HepG2 (cell line): ENCODE measurements around the gene FAM174B. TPM values are rescaled to one million over a fixed set of nuclear protein-coding genes. Genes with fewer than 3 reads are reported as not detected.

Experiments used
- CBX1 ChIP-seq: IDR thresholded peaks from one replicate; pipeline ENCODE4 v1.6.1; 2016; ENCODE audit warnings: antibody characterized with exemption, low read depth
- CSRNP1 ChIP-seq: sonication (generic); formaldehyde crosslinking; IDR thresholded peaks from 2 replicates; pipeline ENCODE4 v1.8.1; 2023; ENCODE audit warnings: mild to moderate bottlenecking, missing genetic modification reagents
- GABPB1 ChIP-seq: IDR thresholded peaks from 2 replicates; pipeline ENCODE4 v1.6.1; 2016; ENCODE audit warnings: mild to moderate bottlenecking, missing genetic modification reagents, moderate library complexity, missing compliant biosample characterization
- HNRNPLL ChIP-seq: fragments of 200-400 bp; formaldehyde crosslinking; IDR thresholded peaks from 2 replicates; pipeline ENCODE4 v1.6.1; 2017; ENCODE audit warnings: mild to moderate bottlenecking, low read depth, low read length; ENCODE audit not compliant: poor library complexity, severe bottlenecking
- JARID2 ChIP-seq: sonication (generic); formaldehyde crosslinking; IDR thresholded peaks from 2 replicates; pipeline ENCODE4 v1.8.1; 2023; ENCODE audit warnings: missing genetic modification reagents, inconsistent platforms; ENCODE audit not compliant: insufficient replicate concordance
- KDM4B ChIP-seq: sonication (generic); formaldehyde crosslinking; IDR thresholded peaks from 2 replicates; pipeline ENCODE4 v1.4.0; 2020; ENCODE audit warnings: missing genetic modification reagents
- KLF9 ChIP-seq: IDR thresholded peaks from 2 replicates; pipeline ENCODE4 v1.6.1; 2016; ENCODE audit warnings: low read depth
- MBD4 ChIP-seq: IDR thresholded peaks from 2 replicates; pipeline ENCODE4 v1.6.1; 2012; ENCODE audit warnings: low read length, inconsistent platforms, borderline replicate concordance
- MXD1 ChIP-seq: sonication (generic); formaldehyde crosslinking; IDR thresholded peaks from 2 replicates; pipeline ENCODE4 v1.4.0; 2020; ENCODE audit warnings: mild to moderate bottlenecking, missing genetic modification reagents
- ONECUT2 ChIP-seq: sonication (generic); formaldehyde crosslinking; IDR thresholded peaks from 2 replicates; pipeline ENCODE4 v1.4.0; 2020; ENCODE audit warnings: missing genetic modification reagents
- PAX8 ChIP-seq: sonication (generic); formaldehyde crosslinking; IDR thresholded peaks from 2 replicates; pipeline ENCODE4 v1.8.0; 2022; ENCODE audit warnings: mild to moderate bottlenecking, missing genetic modification reagents, borderline replicate concordance
- SRSF9 ChIP-seq: fragments of 200-400 bp; formaldehyde crosslinking; IDR thresholded peaks from 2 replicates; pipeline ENCODE4 v1.6.1; 2018; ENCODE audit warnings: borderline replicate concordance, mild to moderate bottlenecking, low read depth, low read length; ENCODE audit not compliant: insufficient read depth, poor library complexity, severe bottlenecking
- TCF7L2 ChIP-seq: IDR thresholded peaks from 2 replicates; pipeline ENCODE4 v1.6.1; 2011; ENCODE audit warnings: mild to moderate bottlenecking, low read depth, low read length, moderate library complexity
- ZNF501 ChIP-seq: sonication (generic); formaldehyde crosslinking; IDR thresholded peaks from 2 replicates; pipeline ENCODE4 v1.5.1; 2020; ENCODE audit warnings: mild to moderate bottlenecking, moderate library complexity, missing genetic modification reagents
- ZNF503 ChIP-seq: sonication (generic); formaldehyde crosslinking; IDR thresholded peaks from 2 replicates; pipeline ENCODE4 v1.4.0; 2020; ENCODE audit warnings: missing genetic modification reagents
- ZNF567 ChIP-seq: sonication (generic); formaldehyde crosslinking; IDR thresholded peaks from 2 replicates; pipeline ENCODE4 v1.8.1; 2023; ENCODE audit warnings: mild to moderate bottlenecking, missing genetic modification reagents, borderline replicate concordance
- ZNF777 ChIP-seq: sonication (generic); formaldehyde crosslinking; IDR thresholded peaks from 2 replicates; pipeline ENCODE4 v1.4.0; 2020; ENCODE audit warnings: missing genetic modification reagents
- ZNF800 ChIP-seq: sonication (generic); formaldehyde crosslinking; IDR thresholded peaks from 2 replicates; pipeline ENCODE4 v1.4.0; 2020; ENCODE audit warnings: missing genetic modification reagents
- polyA plus RNA-seq, 8 experiments: library from polyadenylated mRNA; depleted of rRNA in 3 of 8; stranded (reverse) in 7 of 8; unstranded in 1 of 8; fragments of >200 nt; fragmentation: Illumina TruSeq in 4 of 8; extraction: Trizol in 4 of 8; gene quantifications; 2 replicates each; pipeline versions ENCODE4 v1.2.1 to v1.2.3, GENCODE V29; 2011 to 2016; ENCODE audit warnings: low read depth in 4 of 8, missing spikeins in 1 of 8, mixed read lengths in 1 of 8; ENCODE audit not compliant: insufficient read depth in 1 of 8
- total RNA-seq, 5 experiments: library from RNA; depleted of rRNA; stranded (reverse); fragments of >200 nt; fragmentation: Illumina TruSeq; extraction: Trizol; gene quantifications; 2 replicates each; pipeline ENCODE4 v1.2.3, GENCODE V29; 2016; ENCODE audit warnings: low read depth in 1 of 5

The FAM174B gene
- total and polyA plus RNA-seq, 2 of the 13 experiments (the other 11 are each of a cell fraction or from before 2014, with no cell fraction given): 0.90 to 2.1 TPM

- TF ChIP-seq ZNF800 (peak; percentile 50; the same call in 1 of the 2 replicates), CSRNP1 (no peak), ZNF503 (CRISPR knock-in tag) (no peak), CBX1 (no peak), TCF7L2 (no peak), PAX8 (no peak), KLF9 (CRISPR knock-in tag) (no peak), SRSF9 (no peak), ZNF567 (no peak), JARID2 (CRISPR knock-in tag) (no peak), GABPB1 (peak; percentile 39; the same call in 1 of the 2 replicates), MXD1 (CRISPR knock-in tag) (no peak), MBD4 (no peak), KDM4B (CRISPR knock-in tag) (no peak), ZNF777 (CRISPR knock-in tag) (0 out of 2 replicates have a peak, but pooled peaks have one; percentile 39), ZNF501 (CRISPR knock-in tag) (no peak), HNRNPLL (peak; percentile 38), ONECUT2 (CRISPR knock-in tag) (no peak)
- TF ChIP-seq, all 625 proteins: peak for 4
Observed at GRCh38 chr15:92655178-92655995, at the start of gene FAM174B (continued).
